ENCODE data around the gene LIME1. TPM values are rescaled to one million over a fixed set of nuclear protein-coding genes. Genes with fewer than 3 reads are reported as not detected.

LIME1 gene, protein sequence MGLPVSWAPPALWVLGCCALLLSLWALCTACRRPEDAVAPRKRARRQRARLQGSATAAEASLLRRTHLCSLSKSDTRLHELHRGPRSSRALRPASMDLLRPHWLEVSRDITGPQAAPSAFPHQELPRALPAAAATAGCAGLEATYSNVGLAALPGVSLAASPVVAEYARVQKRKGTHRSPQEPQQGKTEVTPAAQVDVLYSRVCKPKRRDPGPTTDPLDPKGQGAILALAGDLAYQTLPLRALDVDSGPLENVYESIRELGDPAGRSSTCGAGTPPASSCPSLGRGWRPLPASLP
- 3.8 TPM for polyA plus RNA-seq (2013, experiment 1 of 2; ENCODE audit: insufficient read length)
- polyA plus RNA-seq (2013, experiment 2 of 2; ENCODE audit: insufficient read length): 5.8 TPM

DNA sequence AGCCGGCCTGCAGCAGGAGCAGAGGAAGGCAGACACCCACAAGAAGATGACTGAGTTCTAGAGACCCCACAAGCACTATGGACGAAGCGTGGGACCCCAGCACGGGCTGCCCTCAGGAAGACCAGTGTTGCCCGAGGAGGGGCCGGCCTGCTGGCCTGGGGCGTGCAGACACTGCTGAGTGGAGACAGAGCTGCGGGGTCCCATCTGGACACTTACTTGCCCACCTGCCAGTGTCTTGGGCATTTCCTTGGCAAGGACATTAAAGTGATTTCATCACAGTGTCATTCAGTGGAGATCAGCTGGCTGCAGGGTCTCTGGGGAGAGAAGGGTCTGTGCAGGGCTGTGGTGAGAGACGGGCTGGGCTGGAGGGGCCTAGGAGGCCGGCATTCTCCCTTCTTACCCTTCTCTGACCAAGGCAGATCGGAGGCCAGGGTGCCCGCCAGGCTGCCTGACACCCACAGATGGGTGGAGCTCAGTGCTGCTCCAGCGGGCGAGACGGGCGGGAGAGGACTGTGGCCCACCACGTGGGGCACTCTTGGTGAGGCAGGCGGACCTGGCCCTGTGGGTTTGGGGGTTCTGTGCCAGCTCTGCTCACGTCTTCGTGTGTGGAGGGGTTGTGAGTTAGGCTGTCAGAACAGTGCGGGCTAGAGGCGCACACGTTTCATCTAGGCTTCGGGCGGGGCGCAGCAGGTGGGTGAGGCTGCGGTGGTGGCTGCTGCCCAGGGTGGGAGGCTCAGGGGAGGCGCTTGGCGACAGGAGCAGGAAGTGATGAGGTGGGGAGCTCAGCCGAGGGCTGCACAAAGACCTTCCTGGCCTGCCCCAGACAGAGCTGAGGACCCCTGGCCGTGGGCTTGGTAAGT, at the start of gene LIME1:
Gene LIME1, plus strand, starts transcription at position 806 of the 860 bp plus-strand sequence. CDS start 886 bp downstream, outside the sequence.
- DNase-seq: no peak

- no peak for DNase-seq
Measured at GRCh38 chr20:63687419-63688178, 48.9 kb upstream of the LIME1 start.

DNA sequence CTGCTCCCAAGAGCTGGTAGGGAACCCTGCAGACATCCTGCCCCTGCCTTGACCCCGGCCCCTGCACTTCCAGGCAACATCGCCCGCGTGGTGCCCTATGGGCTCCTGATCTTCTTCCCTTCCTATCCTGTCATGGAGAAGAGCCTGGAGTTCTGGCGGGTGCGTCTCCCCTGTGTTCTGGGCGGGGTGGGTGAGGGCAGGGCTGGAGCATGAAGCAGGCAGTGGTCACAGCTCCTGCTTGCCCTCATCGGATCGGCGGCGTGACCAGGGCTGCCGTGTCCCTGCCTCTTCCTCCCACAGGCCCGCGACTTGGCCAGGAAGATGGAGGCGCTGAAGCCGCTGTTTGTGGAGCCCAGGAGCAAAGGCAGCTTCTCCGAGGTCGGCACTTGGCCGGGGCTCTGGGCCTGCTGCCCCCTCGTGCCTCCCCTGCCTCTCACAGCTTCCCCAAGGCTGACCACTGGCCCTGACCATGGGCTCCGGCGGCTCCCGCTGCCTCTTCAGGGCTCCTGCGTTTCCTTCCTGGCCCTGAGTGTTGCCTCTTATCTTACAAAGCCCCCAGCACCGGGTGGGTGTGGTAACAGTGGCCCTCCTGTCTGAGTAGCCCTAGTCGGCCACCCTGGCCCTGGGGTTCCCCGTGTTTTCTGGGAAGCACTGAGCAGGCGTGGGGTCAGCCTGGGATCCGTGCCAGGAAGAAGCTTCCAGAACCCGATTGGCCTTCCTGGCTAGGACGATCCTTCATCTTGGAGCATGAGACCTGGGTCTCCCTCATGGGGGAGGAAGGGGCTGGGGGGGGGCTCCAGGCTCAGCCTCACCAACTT, 48.0 kb upstream of the LIME1 start:
- DNase-seq: no peak

- no peak for DNase-seq
Measured at GRCh38 chr20:63689046-63690002, 47.1 kb upstream of the LIME1 start.

DNA sequence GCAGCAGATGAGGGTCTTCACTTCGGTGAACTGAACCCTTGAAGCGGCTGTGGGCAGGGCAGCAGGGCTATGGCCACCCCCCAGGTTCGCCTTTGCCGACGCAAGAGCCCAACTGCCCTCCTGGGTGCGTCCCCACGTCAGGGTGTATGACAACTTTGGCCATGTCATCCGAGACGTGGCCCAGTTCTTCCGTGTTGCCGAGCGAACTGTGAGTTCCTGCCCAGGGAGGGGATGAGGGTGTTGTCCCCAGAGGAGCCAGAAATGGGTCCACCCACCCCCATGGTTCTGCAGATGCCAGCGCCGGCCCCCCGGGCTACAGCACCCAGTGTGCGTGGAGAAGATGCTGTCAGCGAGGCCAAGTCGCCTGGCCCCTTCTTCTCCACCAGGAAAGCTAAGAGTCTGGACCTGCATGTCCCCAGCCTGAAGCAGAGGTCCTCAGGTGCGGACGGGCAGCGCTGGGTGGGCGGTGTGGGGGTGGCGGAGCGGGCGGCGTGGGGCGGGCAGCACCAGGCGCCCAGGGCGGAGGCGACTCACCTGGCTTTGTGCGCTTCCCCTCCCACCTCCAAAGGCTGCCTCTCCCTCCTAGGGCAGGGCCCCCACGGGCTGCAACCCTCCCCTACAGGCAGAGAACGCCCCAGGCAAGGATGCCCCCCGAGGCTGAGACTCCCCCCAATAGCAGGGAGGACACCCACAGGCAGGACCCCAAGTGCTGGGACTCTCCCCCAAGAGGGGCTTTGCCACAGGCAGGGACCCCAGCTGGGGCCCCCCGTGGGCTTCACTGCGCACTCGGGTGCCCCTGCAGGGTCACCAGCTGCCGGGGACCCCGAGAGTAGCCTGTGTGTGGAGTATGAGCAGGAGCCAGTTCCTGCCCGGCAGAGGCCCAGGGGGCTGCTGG, 46.2 kb upstream of the LIME1 start:
- no peak for DNase-seq

DNA sequence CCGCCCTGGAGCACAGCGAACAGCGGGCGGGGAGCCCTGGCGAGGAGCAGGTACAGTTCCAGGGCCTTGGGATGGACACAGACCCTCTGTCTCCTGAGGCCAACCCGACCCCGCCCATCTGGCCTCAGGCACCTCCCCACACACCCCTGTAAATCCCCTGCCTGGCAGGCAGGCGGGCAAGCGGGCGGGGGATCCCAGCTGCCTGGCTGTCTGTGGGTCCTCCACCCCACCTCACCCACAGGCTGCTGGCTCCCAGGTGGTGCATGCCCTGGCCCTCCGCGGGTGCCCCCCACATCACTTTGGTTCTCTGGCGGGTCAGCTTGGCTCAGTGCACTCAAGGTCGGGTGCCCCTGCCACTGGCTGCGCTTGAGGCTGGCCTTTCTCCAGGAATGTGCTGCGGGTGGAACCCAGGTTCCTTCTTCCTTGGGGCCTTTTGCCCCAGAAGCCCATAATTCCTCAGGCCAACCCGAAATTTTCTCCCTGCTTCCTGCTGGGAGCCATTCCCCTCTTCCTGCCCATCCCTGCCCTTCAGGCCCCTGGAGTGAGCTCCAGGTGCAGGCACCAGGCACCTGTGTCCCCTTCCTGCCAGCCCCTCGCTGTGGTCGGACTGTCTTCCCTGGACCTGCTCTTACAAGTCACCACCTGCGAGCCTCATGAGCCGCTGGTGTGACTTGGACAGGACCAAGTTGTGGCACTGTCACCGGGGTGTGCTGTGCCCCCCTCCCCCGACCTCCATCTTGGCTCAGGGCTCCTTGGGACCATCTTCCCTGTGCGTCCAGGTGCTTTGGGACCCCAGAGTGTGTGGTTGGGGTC, 45.4 kb upstream of the LIME1 start:
- DNase-seq: no peak

GRCh38 chr20:63691711-63692435, 44.6 kb upstream of the LIME1 start:
- no peak for DNase-seq

GRCh38 chr20:63692436-63693082, 43.9 kb upstream of the LIME1 start:
- DNase-seq: no peak

GRCh38 chr20:63693083-63693732, 43.3 kb upstream of the LIME1 start:
- DNase-seq: no peak

GRCh38 chr20:63693733-63694583, 42.5 kb upstream of the LIME1 start:
- no peak for DNase-seq

GRCh38 chr20:63694584-63695423, 41.7 kb upstream of the LIME1 start:
- DNase-seq: no peak

GRCh38 chr20:63695424-63696305, 40.8 kb upstream of the LIME1 start:
- no peak for DNase-seq

- DNase-seq: peak; percentile 33
Measured at GRCh38 chr20:63696306-63696627, 40.2 kb upstream of the LIME1 start.
